Activated T-helper 17 cell treated with anti-CD3 and anti-CD28 coated beads, Interleukin-2, amount 50 U/mL, for 72 hours (primary cell): Measurements from ENCODE around the gene SACM1L. TPM values are rescaled to one million over a fixed set of nuclear protein-coding genes. Genes with fewer than 3 reads are reported as not detected.
"Not testable (repeated sequence)": the region's sequence is repeated elsewhere in the genome, so short reads cannot be mapped to it uniquely, and the experiment has no call there.

Source experiments
- ATAC-seq: fragments of 150-1000 bp; cut with Tn5 transposase; replicated peaks from 2 replicates; pipeline ENCODE4 v1.10.0; 2021; ENCODE audit warnings: mild to moderate bottlenecking, moderate library complexity
- H3K27ac Mint-ChIP-seq: one replicate; pipeline ENCODE4 v1.8.0; 2022; ENCODE audit warnings: mixed read lengths
- H3K27me3 Mint-ChIP-seq: one replicate; pipeline ENCODE4 v1.8.0; 2022; ENCODE audit warnings: mixed read lengths
- H3K36me3 Mint-ChIP-seq: one replicate; pipeline ENCODE4 v1.8.0; 2022; ENCODE audit warnings: low read depth, mild to moderate bottlenecking, mixed read lengths
- H3K4me1 Mint-ChIP-seq: one replicate; pipeline ENCODE4 v1.8.0; 2022; ENCODE audit warnings: mixed read lengths
- H3K4me3 Mint-ChIP-seq: one replicate; pipeline ENCODE4 v1.8.0; 2022; ENCODE audit warnings: mild to moderate bottlenecking, mixed read lengths
- H3K9me3 Mint-ChIP-seq: one replicate; pipeline ENCODE4 v1.8.0; 2022; ENCODE audit warnings: mixed read lengths
- total RNA-seq, 2 donors: library from RNA; stranded (reverse); gene quantifications; one replicate each; pipeline ENCODE4 v1.2.3, GENCODE V29; 2022

Gene SACM1L
- total RNA-seq, 2 donors from 2014 or later: 49.2 to 57.4 TPM

GRCh38 chr3:45751537-45752242 lies 62.5 kb downstream of the SACM1L start:
- Mint-ChIP-seq H3K27ac (no peak overlapping the region), H3K4me3 (no peak overlapping the region), H3K4me1 (peaks cover 13% of the 10 kb centered on the region), H3K27me3 (no peaks in the 10 kb centered on the region), H3K36me3 (peaks cover 11% of the 10 kb centered on the region), H3K9me3 (no peaks in the 10 kb centered on the region)
- no peak for ATAC-seq

GRCh38 chr3:45753095-45753494 lies 63.9 kb downstream of the SACM1L start:
- no peaks in the 10 kb centered on the region for H3K9me3 Mint-ChIP-seq
- H3K4me3 Mint-ChIP-seq: no peak overlapping the region
- H3K4me1 Mint-ChIP-seq: peaks cover 13% of the 10 kb centered on the region
- no peak for ATAC-seq
- H3K27ac Mint-ChIP-seq: no peak overlapping the region
- H3K36me3 Mint-ChIP-seq: no peaks in the 10 kb centered on the region
- no peaks in the 10 kb centered on the region for H3K27me3 Mint-ChIP-seq

GRCh38 chr3:45754461-45754860 lies 65.3 kb downstream of the SACM1L start:
- H3K27me3 Mint-ChIP-seq: no peaks in the 10 kb centered on the region
- no peak overlapping the region for H3K4me3 Mint-ChIP-seq
- ATAC-seq: no peak
- H3K4me1 Mint-ChIP-seq: peaks cover 8% of the 10 kb centered on the region
- no peaks in the 10 kb centered on the region for H3K9me3 Mint-ChIP-seq
- H3K36me3 Mint-ChIP-seq: no peaks in the 10 kb centered on the region
- H3K27ac Mint-ChIP-seq: no peak overlapping the region

- Mint-ChIP-seq H3K27me3 (no peaks in the 10 kb centered on the region), H3K36me3 (no peaks in the 10 kb centered on the region), H3K9me3 (no peaks in the 10 kb centered on the region), H3K4me1 (peaks cover 8% of the 10 kb centered on the region), H3K4me3 (no peak overlapping the region), H3K27ac (no peak overlapping the region)
- no peak for ATAC-seq
These were observed 66.9 kb downstream of the SACM1L start for GRCh38 chr3:45756055-45756454.

GRCh38 chr3:45757141-45757540 lies 67.9 kb downstream of the SACM1L start:
- not testable (repeated sequence) for H3K9me3 Mint-ChIP-seq, H3K4me1 Mint-ChIP-seq, H3K36me3 Mint-ChIP-seq, ATAC-seq, H3K4me3 Mint-ChIP-seq, H3K27me3 Mint-ChIP-seq, H3K27ac Mint-ChIP-seq

GRCh38 chr3:45758871-45759270 lies 69.7 kb downstream of the SACM1L start:
- no peak for ATAC-seq
- Mint-ChIP-seq H3K4me3 (no peak overlapping the region), H3K4me1 (peaks cover 7% of the 10 kb centered on the region)

GRCh38 chr3:45759851-45760250 lies 70.7 kb downstream of the SACM1L start:
- ATAC-seq: no peak

More at GRCh38 chr3:45758871-45759270, 69.7 kb downstream of the SACM1L start:
- Mint-ChIP-seq H3K27me3 (peaks cover 3% of the 10 kb centered on the region), H3K9me3 (no peaks in the 10 kb centered on the region), H3K27ac (no peak overlapping the region), H3K36me3 (no peaks in the 10 kb centered on the region)

GRCh38 chr3:45760878-45761711 lies 71.9 kb downstream of the SACM1L start:
- Mint-ChIP-seq H3K27me3 (peaks cover 3% of the 10 kb centered on the region), H3K27ac (no peak overlapping the region), H3K36me3 (no peaks in the 10 kb centered on the region), H3K9me3 (no peaks in the 10 kb centered on the region), H3K4me1 (no peaks in the 10 kb centered on the region), H3K4me3 (no peak overlapping the region)
- ATAC-seq: peak; percentile 63

More at GRCh38 chr3:45759851-45760250, 70.7 kb downstream of the SACM1L start:
- H3K27ac Mint-ChIP-seq: no peak overlapping the region
- no peak overlapping the region for H3K4me3 Mint-ChIP-seq
- H3K36me3 Mint-ChIP-seq: no peaks in the 10 kb centered on the region
- H3K27me3 Mint-ChIP-seq: peaks cover 3% of the 10 kb centered on the region
- no peaks in the 10 kb centered on the region for H3K9me3 Mint-ChIP-seq
- no peaks in the 10 kb centered on the region for H3K4me1 Mint-ChIP-seq

- peaks cover 3% of the 10 kb centered on the region for H3K27me3 Mint-ChIP-seq
- H3K4me3 Mint-ChIP-seq: no peak overlapping the region
- H3K36me3 Mint-ChIP-seq: no peaks in the 10 kb centered on the region
- H3K4me1 Mint-ChIP-seq: no peaks in the 10 kb centered on the region
- no peak for ATAC-seq
- no peaks in the 10 kb centered on the region for H3K9me3 Mint-ChIP-seq
- no peak overlapping the region for H3K27ac Mint-ChIP-seq
These were observed 72.6 kb downstream of the SACM1L start for GRCh38 chr3:45761831-45762230.

- Mint-ChIP-seq H3K4me3 (no peak overlapping the region), H3K4me1 (no peaks in the 10 kb centered on the region), H3K36me3 (no peaks in the 10 kb centered on the region), H3K9me3 (peaks cover 6% of the 10 kb centered on the region), H3K27me3 (peaks cover 3% of the 10 kb centered on the region), H3K27ac (no peak overlapping the region)
- no peak for ATAC-seq
These were observed 73.6 kb downstream of the SACM1L start for GRCh38 chr3:45762647-45763302.

GRCh38 chr3:45763303-45763675 lies 74.1 kb downstream of the SACM1L start:
- Mint-ChIP-seq H3K4me3 (no peak overlapping the region), H3K9me3 (peaks cover 6% of the 10 kb centered on the region), H3K27ac (no peak overlapping the region), H3K27me3 (peaks cover 3% of the 10 kb centered on the region), H3K4me1 (no peaks in the 10 kb centered on the region), H3K36me3 (no peaks in the 10 kb centered on the region)
- no peak for ATAC-seq

GRCh38 chr3:45765266-45765851 lies 76.2 kb downstream of the SACM1L start:
- no peak overlapping the region for H3K4me3 Mint-ChIP-seq
- ATAC-seq: no peak
- no peak overlapping the region for H3K27ac Mint-ChIP-seq
- H3K36me3 Mint-ChIP-seq: no peaks in the 10 kb centered on the region
- peaks cover 6% of the 10 kb centered on the region for H3K9me3 Mint-ChIP-seq
- H3K4me1 Mint-ChIP-seq: no peaks in the 10 kb centered on the region
- peaks cover 3% of the 10 kb centered on the region for H3K27me3 Mint-ChIP-seq

GRCh38 chr3:45765958-45766357 lies 76.8 kb downstream of the SACM1L start:
- peaks cover 6% of the 10 kb centered on the region for H3K9me3 Mint-ChIP-seq
- peaks cover 3% of the 10 kb centered on the region for H3K27me3 Mint-ChIP-seq
- no peaks in the 10 kb centered on the region for H3K4me1 Mint-ChIP-seq
- H3K4me3 Mint-ChIP-seq: no peak overlapping the region
- H3K27ac Mint-ChIP-seq: no peak overlapping the region
- H3K36me3 Mint-ChIP-seq: no peaks in the 10 kb centered on the region
- no peak for ATAC-seq

GRCh38 chr3:45771166-45771775 lies 82.1 kb downstream of the SACM1L start:
- Mint-ChIP-seq H3K36me3 (no peaks in the 10 kb centered on the region), H3K27me3 (peaks cover 6% of the 10 kb centered on the region), H3K27ac (no peak overlapping the region), H3K4me1 (peaks cover 21% of the 10 kb centered on the region), H3K4me3 (no peak overlapping the region), H3K9me3 (peaks cover 6% of the 10 kb centered on the region)
- ATAC-seq: no peak
